H1 (cell line): ENCODE data around the gene PRSS3. TPM values are rescaled to one million over a fixed set of nuclear protein-coding genes. Genes with fewer than 3 reads are reported as not detected.

Experiments used
- CTCF ChIA-PET: fragments of 300-600 bp; sonication (Branson Sonifier 250); formaldehyde crosslinking; loops from one replicate; lab custom pipeline; 2021; ENCODE audit not compliant: partially characterized antibody; lab: Charles Lee
- POLR2A ChIA-PET: fragments of 300-600 bp; sonication (Branson Sonifier 250); formaldehyde crosslinking; loops from one replicate; lab custom pipeline; 2021; ENCODE audit warnings: inconsistent platforms; ENCODE audit not compliant: partially characterized antibody; lab: Charles Lee
- DNase-seq, 2 experiments: peaks; one replicate each; pipeline versions ENCODE4 v3.0.0 to v3.0.0-alpha.2; 2010 to 2022; ENCODE audit warnings: low spot score in 2 of 2, low read depth in 1 of 2, mixed read lengths in 1 of 2
- FAIRE-seq: peaks from 2 replicates; lab custom pipeline; 2011; peaks lifted over from hg19 to GRCh38; lab: Jason Lieb, UNC
- H2AFZ ChIP-seq: 2 replicates; pipeline ENCODE4 v1.8.1; 2012; ENCODE audit warnings: low read length, inconsistent platforms
- H2AK5ac ChIP-seq: 2 replicates; pipeline ENCODE4 v1.6.1; 2013; ENCODE audit warnings: low read depth, low read length
- H2BK120ac ChIP-seq: replicated peaks from 2 replicates; pipeline ENCODE3; 2013; ENCODE audit warnings: low read depth, low read length, inconsistent platforms
- H2BK12ac ChIP-seq: 2 replicates; pipeline ENCODE4 v1.6.1; 2013; ENCODE audit warnings: low read depth, low read length
- H2BK15ac ChIP-seq: 2 replicates; pipeline ENCODE4 v1.6.1; 2013; ENCODE audit warnings: low read length
- H2BK20ac ChIP-seq: 2 replicates; pipeline ENCODE4 v1.6.1; 2013; ENCODE audit warnings: low read length
- H2BK5ac ChIP-seq: 2 replicates; pipeline ENCODE4 v1.6.1; 2013; ENCODE audit warnings: low read depth, low read length
- H3K14ac ChIP-seq: 2 replicates; pipeline ENCODE4 v1.6.1; 2013; ENCODE audit warnings: inconsistent platforms; ENCODE audit not compliant: insufficient read length
- H3K18ac ChIP-seq: 2 replicates; pipeline ENCODE4 v1.6.1; 2013; ENCODE audit warnings: low read length; ENCODE audit errors: extremely low read depth
- H3K23ac ChIP-seq: 2 replicates; pipeline ENCODE4 v1.6.1; 2013; ENCODE audit warnings: inconsistent platforms; ENCODE audit not compliant: insufficient read length
- H3K23me2 ChIP-seq: 2 replicates; pipeline ENCODE4 v1.6.1; 2013; ENCODE audit warnings: low read depth, low read length
- H3K27ac ChIP-seq: 2 replicates; pipeline ENCODE4 v1.6.1; 2011; ENCODE audit warnings: low read depth, low read length, inconsistent platforms
- H3K27me3 ChIP-seq, 4 experiments: replicated peaks in 1 of 4; 1 replicate in 1 of 4; 2 replicates in 3 of 4; pipeline versions ENCODE4 v1.6.1 to v1.8.1; 2011 to 2013; ENCODE audit warnings: low read length in 3 of 4, mild to moderate bottlenecking in 3 of 4, inconsistent platforms in 2 of 4, mixed read lengths in 2 of 4, moderate library complexity in 1 of 4; ENCODE audit not compliant: control insufficient read depth in 3 of 4, insufficient read depth in 3 of 4; ENCODE audit errors: extremely low read depth in 1 of 4
- H3K36me3 ChIP-seq, 4 experiments: 2 replicates each; pipeline versions ENCODE4 v1.6.1 to v1.8.1; 2011 to 2013; ENCODE audit warnings: mild to moderate bottlenecking in 4 of 4, low read length in 3 of 4, moderate library complexity in 2 of 4, control low read depth in 1 of 4, inconsistent platforms in 1 of 4; ENCODE audit not compliant: insufficient read depth in 4 of 4, control insufficient read depth in 2 of 4
- H3K4ac ChIP-seq: replicated peaks from 2 replicates; pipeline ENCODE3; 2013; ENCODE audit warnings: low read length, low read depth, mixed read lengths, inconsistent platforms; ENCODE audit not compliant: insufficient read length
- H3K4me1 ChIP-seq, 4 experiments: replicated peaks in 1 of 4; 1 replicate in 1 of 4; 2 replicates in 3 of 4; pipeline versions ENCODE4 v1.6.1 to v1.8.1; 2011 to 2013; ENCODE audit warnings: low read length in 3 of 4, inconsistent platforms in 2 of 4, mixed read lengths in 1 of 4; ENCODE audit not compliant: insufficient read depth in 4 of 4, control insufficient read depth in 3 of 4
- H3K4me2 ChIP-seq, 2 experiments: 2 replicates each; pipeline versions ENCODE4 v1.6.1 to v1.8.1; 2011 to 2013; ENCODE audit warnings: low read depth in 2 of 2, low read length in 2 of 2, control low read depth in 1 of 2, inconsistent platforms in 1 of 2, mild to moderate bottlenecking in 1 of 2; ENCODE audit not compliant: insufficient read depth in 1 of 2
- H3K4me3 ChIP-seq, 4 experiments: fragments of 200-600, 300-600 bp in 1 of 4; sonication (generic), shearing (Covaris generic), sonication (Bioruptor Twin) in 1 of 4; 2 replicates each; pipeline versions ENCODE4 v1.5.1 to v1.8.1; 2011 to 2016; ENCODE audit warnings: low read length in 4 of 4, low read depth in 3 of 4, control low read depth in 2 of 4, inconsistent platforms in 2 of 4, mild to moderate bottlenecking in 2 of 4, mixed read lengths in 1 of 4, moderate library complexity in 1 of 4; ENCODE audit not compliant: insufficient read depth in 2 of 4; ENCODE audit errors: extremely low read depth in 1 of 4
- H3K56ac ChIP-seq: replicated peaks from 2 replicates; pipeline ENCODE3; 2013; ENCODE audit warnings: low read depth, mild to moderate bottlenecking, mixed read lengths, low read length, inconsistent platforms; ENCODE audit not compliant: insufficient read length
- H3K79me1 ChIP-seq: 2 replicates; pipeline ENCODE4 v1.6.1; 2013; ENCODE audit warnings: low read depth, low read length, control low read depth
- H3K79me2 ChIP-seq, 2 experiments: 2 replicates each; pipeline versions ENCODE4 v1.6.1 to v1.8.1; 2012 to 2013; ENCODE audit warnings: low read length in 2 of 2, mild to moderate bottlenecking in 2 of 2, inconsistent platforms in 1 of 2; ENCODE audit not compliant: insufficient read depth in 2 of 2, control insufficient read depth in 1 of 2
- H3K9ac ChIP-seq, 4 experiments: replicated peaks in 1 of 4; 1 replicate in 1 of 4; 2 replicates in 3 of 4; pipeline versions ENCODE4 v1.6.1 to v1.8.1; 2011 to 2013; ENCODE audit warnings: low read depth in 3 of 4, low read length in 3 of 4, control low read depth in 2 of 4, mild to moderate bottlenecking in 2 of 4, moderate library complexity in 2 of 4, inconsistent platforms in 1 of 4; ENCODE audit errors: extremely low read depth in 1 of 4
- H3K9me3 ChIP-seq, 2 experiments: 2 replicates each; pipeline versions ENCODE4 v1.6.1 to v1.8.1; 2012 to 2013; ENCODE audit warnings: mild to moderate bottlenecking in 2 of 2, moderate library complexity in 2 of 2, control low read depth in 1 of 2, inconsistent platforms in 1 of 2, low read depth in 1 of 2, low read length in 1 of 2, mixed read lengths in 1 of 2; ENCODE audit not compliant: insufficient read depth in 2 of 2
- H4K20me1 ChIP-seq, 2 experiments: replicated peaks in 1 of 2; 2 replicates each; pipeline versions ENCODE3 to v1.8.1; 2011 to 2013; ENCODE audit warnings: inconsistent platforms in 2 of 2, low read length in 2 of 2, mild to moderate bottlenecking in 1 of 2; ENCODE audit not compliant: insufficient read depth in 2 of 2, control insufficient read depth in 1 of 2
- H4K5ac ChIP-seq: 2 replicates; pipeline ENCODE4 v1.6.1; 2013; ENCODE audit warnings: low read length, low read depth, mixed read lengths, inconsistent platforms; ENCODE audit not compliant: insufficient read length
- H4K8ac ChIP-seq: 2 replicates; pipeline ENCODE4 v1.8.0; 2013; ENCODE audit warnings: mild to moderate bottlenecking, moderate library complexity, low read length, inconsistent platforms; ENCODE audit not compliant: insufficient read depth; ENCODE audit errors: extremely low read depth
- H4K91ac ChIP-seq: replicated peaks from 2 replicates; pipeline ENCODE3; 2013; ENCODE audit warnings: low read length, mixed read lengths, inconsistent platforms; ENCODE audit not compliant: insufficient read length
- BRCA1 ChIP-seq: IDR thresholded peaks from 2 replicates; pipeline ENCODE4 v1.6.1; 2012; ENCODE audit warnings: low read depth, low read length, improper control_type of control experiment
- CEBPB ChIP-seq: IDR thresholded peaks from 2 replicates; pipeline ENCODE4 v1.6.1; 2012; ENCODE audit warnings: low read depth, low read length
- E2F6 ChIP-seq: IDR thresholded peaks from 2 replicates; pipeline ENCODE4 v1.6.1; 2012; ENCODE audit warnings: inconsistent platforms
- GABPA ChIP-seq: IDR thresholded peaks from 2 replicates; pipeline ENCODE4 v1.6.1; 2011; ENCODE audit warnings: mild to moderate bottlenecking, low read length, moderate library complexity, borderline replicate concordance; ENCODE audit not compliant: insufficient read depth
- HDAC6 ChIP-seq: IDR thresholded peaks from one replicate; pipeline ENCODE4 v1.7.1; 2012; ENCODE audit warnings: low read depth, mild to moderate bottlenecking, inconsistent platforms, low read length, moderate library complexity
- JUND ChIP-seq: IDR thresholded peaks from 2 replicates; pipeline ENCODE4 v1.6.1; 2011; ENCODE audit warnings: mild to moderate bottlenecking, improper control_type of control experiment, low read length
- KDM1A ChIP-seq: fragments of 200-600, 300-600 bp; sonication (generic); IDR thresholded peaks from 2 replicates; pipeline ENCODE4 v1.7.1; 2016; ENCODE audit warnings: mild to moderate bottlenecking, low read length, borderline replicate concordance
- MAX ChIP-seq: IDR thresholded peaks from 2 replicates; pipeline ENCODE4 v1.6.1; 2012; ENCODE audit warnings: inconsistent platforms
- POLR2A ChIP-seq, 2 experiments: IDR thresholded peaks; 1 replicate in 1 of 2; 2 replicates in 1 of 2; pipeline ENCODE4 v1.6.1; 2011; ENCODE audit warnings: low read depth in 2 of 2, low read length in 2 of 2, mild to moderate bottlenecking in 2 of 2; ENCODE audit errors: control extremely low read depth in 1 of 2
- SAP30 ChIP-seq: fragments of 300-600 bp; sonication (generic); IDR thresholded peaks from 2 replicates; pipeline ENCODE4 v1.7.1; 2012; ENCODE audit warnings: low read length, moderate library complexity, mild to moderate bottlenecking, inconsistent platforms; ENCODE audit not compliant: insufficient read depth, insufficient replicate concordance
- SIRT6 ChIP-seq: IDR thresholded peaks from one replicate; pipeline ENCODE4 v1.7.1; 2012; ENCODE audit warnings: low read length, inconsistent platforms
- SUZ12 ChIP-seq: fragments of 200-600 bp; sonication (generic); IDR thresholded peaks from 2 replicates; pipeline ENCODE4 v1.6.1; 2012; ENCODE audit warnings: mild to moderate bottlenecking, inconsistent platforms, low read length, moderate library complexity, mixed read lengths
- TCF12 ChIP-seq: IDR thresholded peaks from 2 replicates; pipeline ENCODE4 v1.6.1; 2011; ENCODE audit warnings: low read depth, mild to moderate bottlenecking, low read length
- WGBS, 2 experiments: shearing (Covaris generic) in 1 of 2; methylation state at CpG; one replicate each; pipeline versions ENCODE4 v1.1.6 to v1.1.7; 2013 to 2015; ENCODE audit warnings: low lambda C conversion rate in 2 of 2, mixed read lengths in 2 of 2, inconsistent platforms in 1 of 2, low coverage in 1 of 2, missing lambda C conversion rate in 1 of 2; ENCODE audit not compliant: insufficient replicate concordance in 2 of 2, insufficient coverage in 1 of 2, insufficient read length in 1 of 2; ENCODE audit errors: extremely low coverage in 1 of 2, missing lambda C conversion rate in 1 of 2; 5-methylcytosine and 5-hydroxymethylcytosine counted together
- polyA plus RNA-seq, 7 experiments: library from polyadenylated mRNA; depleted of rRNA in 3 of 7; stranded (reverse) in 5 of 7; unstranded in 2 of 7; fragments of >200 nt in 5 of 7; fragments of 200-250 nt in 2 of 7; gene quantifications; 1 replicate in 5 of 7; 2 replicates in 1 of 7; 4 replicates in 1 of 7; pipeline versions ENCODE4 v1.2.1 to v1.2.3, GENCODE V29; 2011 to 2013; ENCODE audit warnings: missing spikeins in 2 of 7, mixed read lengths in 2 of 7
- total RNA-seq: library from RNA; stranded (reverse); fragmentation: NEBNext Ultra II Directional; extraction: Animal tissue kit (Norgen Biotek cat#: 25700); gene quantifications from 2 replicates; pipeline ENCODE4 v1.2.1, GENCODE V29; 2021

The PRSS3 gene
- total and polyA plus RNA-seq, 2 of the 8 experiments (the other 6 are each of a cell fraction or from before 2014, with no cell fraction given) = 0.12 TPM; not detected in 1

GRCh38 chr9:33809506-33809905 lies 14.1 kb downstream of the PRSS3 start:
- H3K9me3 ChIP-seq = no peaks in the 10 kb centered on the region
- POLR2A ChIA-PET = no interaction called here
- H2AK5ac ChIP-seq = no peak overlapping the region
- no peak overlapping the region for H3K9ac ChIP-seq
- no peaks in the 10 kb centered on the region for H3K79me1 ChIP-seq
- 78% methylated on average over 1 of the region's 1 CpG; no CpG with 5 or more reads in 1 of the 2 experiments for WGBS, 2 experiments
- no peak overlapping the region for H3K4ac ChIP-seq
- no peak overlapping the region for H3K23ac ChIP-seq
- no peak for DNase-seq
- no peak overlapping the region for H2BK12ac ChIP-seq
- no peak overlapping the region for H2BK15ac ChIP-seq
- H3K79me2 ChIP-seq = no peaks in the 10 kb centered on the region
- no peaks in the 10 kb centered on the region for H3K27me3 ChIP-seq
- no peak overlapping the region for H3K14ac ChIP-seq
- no peak overlapping the region for H2AFZ ChIP-seq
- H2BK120ac ChIP-seq = no peak overlapping the region
- H4K91ac ChIP-seq = no peak overlapping the region
- H3K36me3 ChIP-seq = no peaks in the 10 kb centered on the region
- no peak overlapping the region for H2BK20ac ChIP-seq
- no peak overlapping the region for H3K56ac ChIP-seq
- H4K8ac ChIP-seq = no peak overlapping the region
- no peak for FAIRE-seq
- no peak overlapping the region for H3K4me2 ChIP-seq
- H3K18ac ChIP-seq = no peak overlapping the region
- CTCF ChIA-PET = no interaction called here
- no peaks in the 10 kb centered on the region; a peak in 1 of 7 replicates for H3K4me1 ChIP-seq
- no peak overlapping the region for H3K27ac ChIP-seq
- H2BK5ac ChIP-seq = no peak overlapping the region
- no peaks in the 10 kb centered on the region for H4K20me1 ChIP-seq
- no peak overlapping the region for H4K5ac ChIP-seq
- no peak overlapping the region for H3K4me3 ChIP-seq
- H3K23me2 ChIP-seq = no peaks in the 10 kb centered on the region
- TF ChIP-seq MAX (no peak), GABPA (no peak), SUZ12 (no peak), KDM1A (no peak), SAP30 (no peak), JUND (no peak), SIRT6 (no peak), TCF12 (no peak), BRCA1 (no peak), E2F6 (no peak), POLR2A (IDR thresholded peaks at IDR 0.05; ENCODE audit: control extremely low read depth in 1 of 2, low read depth in 2 of 2, low read length in 2 of 2) (no peak), HDAC6 (no peak), CEBPB (no peak)
